NT2/D1 (cell line): ENCODE results near the gene SLC24A4.
"Not testable (repeated sequence)": the region's sequence is repeated elsewhere in the genome, so short reads cannot be mapped to it uniquely, and the experiment has no call there.

Source experiments
- DNase-seq: peaks from one replicate; pipeline ENCODE4 v3.0.0-alpha.2; 2011; ENCODE audit warnings: low read depth, low spot score
- H3K27me3 ChIP-seq: 2 replicates; pipeline ENCODE4 v1.6.0; 2011; ENCODE audit warnings: mild to moderate bottlenecking; ENCODE audit not compliant: insufficient read length, insufficient read depth
- H3K36me3 ChIP-seq: 2 replicates; pipeline ENCODE4 v1.6.1; 2011; ENCODE audit warnings: mild to moderate bottlenecking, low read length, mixed read lengths; ENCODE audit not compliant: insufficient read depth, insufficient read length
- H3K4me1 ChIP-seq: 2 replicates; pipeline ENCODE4 v1.5.1; 2011; ENCODE audit not compliant: insufficient read depth, insufficient read length
- H3K4me3 ChIP-seq: 2 replicates; pipeline ENCODE4 v1.5.1; 2011; ENCODE audit warnings: low read depth; ENCODE audit not compliant: insufficient read length
- H3K9ac ChIP-seq: 2 replicates; pipeline ENCODE4 v1.6.0; 2011; ENCODE audit warnings: low read depth; ENCODE audit not compliant: insufficient read length
- H3K9me3 ChIP-seq: 2 replicates; pipeline ENCODE4 v1.5.1; 2011; ENCODE audit warnings: mild to moderate bottlenecking, low read length; ENCODE audit not compliant: insufficient read depth
- SUZ12 ChIP-seq: IDR thresholded peaks from 2 replicates; pipeline ENCODE4 v1.6.1; 2011; ENCODE audit not compliant: insufficient read length, insufficient read depth; ENCODE audit errors: extremely low read depth
- YY1 ChIP-seq: IDR thresholded peaks from 2 replicates; pipeline ENCODE4 v1.6.1; 2011; ENCODE audit not compliant: insufficient read length, insufficient read depth
- ZNF274 ChIP-seq: IDR thresholded peaks from 2 replicates; pipeline ENCODE4 v1.6.1; 2011; ENCODE audit warnings: mild to moderate bottlenecking, low read depth, low read length

SLC24A4 gene

GRCh38 chr14:92392711-92393110 is 69.7 kb downstream of the SLC24A4 start:
- Histone ChIP-seq H3K27me3 (no peaks in the 10 kb centered on the region), H3K9ac (no peak overlapping the region), H3K36me3 (no peaks in the 10 kb centered on the region), H3K9me3 (no peaks in the 10 kb centered on the region), H3K4me1 (peaks cover 11% of the 10 kb centered on the region), H3K4me3 (no peak overlapping the region)
- TF ChIP-seq SUZ12, result no peak
- TF ChIP-seq YY1, result no peak
- no peak for TF ChIP-seq ZNF274
- DNase-seq, result no peak

DNA sequence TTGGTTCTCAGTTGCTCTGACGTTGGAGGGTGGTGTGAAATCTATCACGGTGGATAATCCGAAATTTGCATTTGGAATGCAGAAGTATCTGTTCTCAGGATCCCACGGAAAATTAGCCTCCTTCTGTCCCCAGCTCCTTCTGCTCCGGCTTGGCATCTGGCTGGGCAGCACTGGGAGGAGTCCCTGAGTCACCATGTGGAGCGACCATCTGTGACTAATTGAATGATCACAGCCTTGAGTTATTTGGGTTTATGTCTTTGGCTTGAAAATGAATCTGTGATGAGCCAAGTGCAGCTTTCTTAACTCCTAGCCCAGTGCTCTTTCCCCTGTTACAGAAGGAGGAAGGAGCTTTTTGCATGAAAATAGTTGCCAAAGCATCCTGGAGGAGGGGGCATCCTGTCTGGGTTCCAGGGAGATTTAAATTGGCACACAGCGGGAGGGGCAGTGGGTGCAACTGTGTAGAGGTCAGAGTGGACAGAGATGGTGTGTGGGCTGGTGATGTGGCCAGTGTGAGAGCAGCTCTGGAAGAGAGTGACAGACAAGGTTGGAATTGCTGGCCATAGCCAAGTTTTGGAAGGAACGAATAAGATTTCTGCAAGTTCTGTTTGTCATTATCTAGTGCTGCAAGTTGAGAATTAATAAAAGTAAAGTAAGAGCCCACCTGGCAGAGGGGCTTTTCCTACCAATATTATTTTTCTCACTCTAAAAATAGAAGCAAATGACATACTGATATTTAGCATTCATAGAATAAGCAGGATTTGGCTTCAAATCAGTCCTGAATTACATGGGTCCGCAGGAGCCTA is 74.4 kb downstream of the SLC24A4 start:
- H3K9me3 ChIP-seq, result no peaks in the 10 kb centered on the region
- TF ChIP-seq YY1, result no peak
- TF ChIP-seq ZNF274, result no peak
- no peak for TF ChIP-seq SUZ12
- H3K4me1 ChIP-seq, result peaks cover 11% of the 10 kb centered on the region
- H3K27me3 ChIP-seq, result no peaks in the 10 kb centered on the region
- no peak overlapping the region for H3K4me3 ChIP-seq
- no peak for DNase-seq
- no peak overlapping the region for H3K9ac ChIP-seq
- no peaks in the 10 kb centered on the region for H3K36me3 ChIP-seq

DNA sequence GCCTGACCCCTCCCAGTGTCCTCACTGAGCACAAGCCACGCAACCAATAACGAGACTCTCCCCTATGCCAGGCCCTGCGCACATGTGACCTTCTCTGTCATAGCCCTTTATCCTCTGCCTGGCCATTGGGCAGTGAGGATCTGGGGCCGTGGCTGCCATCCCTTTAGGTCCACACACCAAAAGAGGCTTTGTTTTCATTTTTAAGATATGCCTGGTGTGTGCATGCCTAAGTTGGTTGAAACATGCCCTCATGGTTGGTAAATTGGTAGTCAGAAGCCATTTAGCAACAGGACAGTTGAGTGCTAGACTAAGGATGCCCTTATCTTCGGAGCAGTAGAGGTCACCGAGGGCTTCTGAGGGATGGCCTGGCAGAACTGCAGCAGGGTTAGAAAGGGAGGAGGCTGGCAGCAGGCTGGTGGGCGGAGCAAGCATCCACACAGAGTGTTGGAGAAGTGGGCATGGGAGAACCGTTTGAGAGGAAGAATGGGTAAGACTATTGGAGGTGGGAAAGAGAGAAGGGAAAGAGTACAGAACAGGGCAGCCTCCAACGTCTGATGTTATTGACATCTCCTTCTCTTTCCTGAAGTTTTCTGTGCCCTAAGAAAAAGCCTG is 75.1 kb downstream of the SLC24A4 start:
- H3K9ac ChIP-seq, result no peak overlapping the region
- H3K4me1 ChIP-seq, result peaks cover 11% of the 10 kb centered on the region
- DNase-seq, result no peak
- no peak overlapping the region for H3K4me3 ChIP-seq
- peaks cover 4% of the 10 kb centered on the region; the same call in 1 of the 2 replicates for H3K9me3 ChIP-seq
- H3K27me3 ChIP-seq, result no peaks in the 10 kb centered on the region
- no peaks in the 10 kb centered on the region for H3K36me3 ChIP-seq
- TF ChIP-seq YY1 (no peak), SUZ12 (no peak), ZNF274 (no peak)

DNA sequence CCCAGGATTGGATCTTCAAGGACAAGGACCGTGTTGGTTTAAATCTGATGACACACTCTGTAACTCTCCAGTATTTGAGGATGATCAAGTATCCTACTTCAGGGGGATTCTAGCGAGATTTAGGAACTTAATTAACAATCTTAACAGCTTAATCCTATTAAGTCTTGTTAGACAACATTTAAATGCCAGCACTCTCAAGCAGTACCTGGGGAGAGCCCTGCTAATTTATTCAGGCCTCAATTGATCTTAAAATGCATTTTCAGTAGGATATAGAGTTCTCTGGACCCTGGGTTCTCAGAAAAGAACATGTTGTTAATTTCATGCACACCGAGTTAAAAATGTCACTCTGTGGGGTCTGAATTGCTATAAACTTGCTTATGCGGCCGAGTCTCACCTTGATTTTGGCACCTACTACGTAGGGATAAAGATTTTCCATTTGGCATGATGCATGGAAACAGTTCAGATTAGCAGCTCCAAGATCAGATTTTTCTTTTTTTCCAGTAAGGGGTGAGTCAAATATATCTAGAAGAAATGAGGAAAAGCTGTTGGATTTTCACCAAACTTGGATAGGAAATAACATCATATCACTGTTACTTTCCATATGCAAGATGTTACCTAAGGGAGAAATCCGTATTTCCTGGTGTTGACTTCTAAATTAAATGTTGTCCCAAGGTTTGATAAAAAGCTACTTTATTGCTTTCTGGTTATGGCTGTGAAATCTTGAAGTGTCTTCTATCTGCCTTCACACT is 76.1 kb downstream of the SLC24A4 start:
- DNase-seq, result no peak
- Histone ChIP-seq H3K9ac (no peak overlapping the region), H3K36me3 (no peaks in the 10 kb centered on the region), H3K9me3 (peaks cover 4% of the 10 kb centered on the region; the same call in 1 of the 2 replicates), H3K4me1 (peaks cover 11% of the 10 kb centered on the region), H3K27me3 (no peaks in the 10 kb centered on the region), H3K4me3 (no peak overlapping the region)
- TF ChIP-seq ZNF274, result no peak
- TF ChIP-seq SUZ12, result no peak
- no peak for TF ChIP-seq YY1

DNA sequence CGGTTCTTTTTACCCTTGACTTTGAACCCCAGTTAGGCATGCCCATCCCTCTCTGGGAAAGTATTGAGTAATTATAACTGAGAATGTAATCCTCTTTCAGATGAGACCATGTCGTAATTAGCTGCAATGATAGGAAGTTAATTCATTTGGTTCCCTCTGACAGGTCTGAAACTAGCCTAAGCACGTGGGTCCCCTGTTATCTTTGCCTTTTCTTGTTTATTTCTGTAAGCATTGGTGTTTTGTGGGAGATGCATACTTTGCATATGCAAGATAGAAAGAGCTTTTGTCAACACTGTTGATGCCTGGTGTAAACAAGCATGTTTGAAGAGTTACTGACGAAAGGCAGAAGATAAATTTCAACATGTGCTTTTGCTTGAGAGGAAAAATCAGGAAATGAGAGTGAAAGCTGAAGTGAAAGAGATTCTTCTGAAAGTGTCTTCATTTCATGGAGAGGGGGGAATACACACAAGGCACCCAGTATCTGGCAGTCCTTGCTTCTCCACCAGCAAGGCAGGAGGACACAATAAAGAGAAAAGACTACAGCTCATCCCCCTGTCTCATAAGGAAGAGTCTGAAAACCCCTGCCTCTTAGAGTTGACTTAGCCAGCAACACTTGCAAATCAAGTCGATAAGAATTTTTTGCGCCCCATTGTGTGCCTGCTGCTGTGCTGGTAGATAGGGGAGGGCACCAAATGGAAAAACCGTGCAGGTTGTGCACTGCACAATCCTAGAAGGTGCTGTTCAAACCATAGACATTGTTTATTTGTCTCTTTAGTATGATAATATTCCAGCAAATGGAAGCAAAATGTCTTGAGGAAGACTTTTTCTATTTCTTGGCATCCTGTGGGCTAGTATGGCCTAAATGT is 77.8 kb downstream of the SLC24A4 start:
- DNase-seq, result no peak

DNA sequence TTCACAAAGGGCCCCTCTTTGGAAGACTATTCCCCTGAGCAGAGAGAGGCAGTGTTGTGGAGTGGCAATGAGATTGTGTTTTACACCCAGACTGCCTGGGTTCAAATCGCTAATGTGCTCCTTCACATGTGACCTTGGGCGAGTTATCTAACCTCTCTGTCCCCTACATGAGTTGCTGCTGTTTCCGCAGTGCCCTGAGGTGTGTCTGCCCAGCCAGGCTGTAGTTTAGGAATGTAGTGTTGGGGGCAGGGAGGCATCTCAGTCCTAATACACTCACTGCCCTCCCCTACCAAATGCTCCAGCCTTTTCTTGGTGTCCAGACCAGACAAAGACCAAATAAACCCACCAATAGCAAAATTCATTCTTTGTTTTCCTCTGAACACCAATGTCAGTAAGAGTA is 78.6 kb downstream of the SLC24A4 start:
- peak overlapping the region; percentile 17 for H3K9ac ChIP-seq
- peaks cover 22% of the 10 kb centered on the region for H3K9me3 ChIP-seq
- H3K4me3 ChIP-seq, result no peak overlapping the region
- H3K27me3 ChIP-seq, result no peaks in the 10 kb centered on the region
- peaks cover 9% of the 10 kb centered on the region for H3K4me1 ChIP-seq
- H3K36me3 ChIP-seq, result no peaks in the 10 kb centered on the region
- no peak for DNase-seq
- no peak for TF ChIP-seq SUZ12
- TF ChIP-seq ZNF274, result no peak
- TF ChIP-seq YY1, result no peak

More for the DNA sequence above, 77.8 kb downstream of the SLC24A4 start:
- no peak overlapping the region for H3K4me3 ChIP-seq
- TF ChIP-seq ZNF274, result no peak
- peaks cover 14% of the 10 kb centered on the region; the same call in 1 of the 2 replicates for H3K9me3 ChIP-seq
- no peaks in the 10 kb centered on the region for H3K27me3 ChIP-seq
- peak overlapping the region; percentile 17 for H3K9ac ChIP-seq
- peaks cover 9% of the 10 kb centered on the region for H3K4me1 ChIP-seq
- H3K36me3 ChIP-seq, result no peaks in the 10 kb centered on the region

DNA sequence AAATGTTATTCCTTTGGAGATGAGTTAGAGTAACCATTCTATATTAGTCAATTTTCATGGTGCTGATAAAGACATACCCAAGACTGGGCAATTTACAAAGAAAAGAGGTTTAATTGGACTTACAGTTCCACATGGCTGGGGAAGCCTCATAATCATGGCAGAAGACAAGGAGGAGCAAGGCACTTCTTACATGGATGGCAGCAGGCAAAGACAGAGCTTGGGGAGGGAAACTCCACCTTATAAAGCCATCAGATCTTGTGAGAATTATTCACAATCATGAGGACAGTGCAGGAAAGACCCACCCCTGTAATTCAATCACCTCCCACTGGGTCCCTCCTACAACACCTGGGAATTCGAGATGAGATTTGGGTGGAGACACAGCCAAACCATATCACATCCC is 79.5 kb downstream of the SLC24A4 start:
- not testable (repeated sequence) for H3K4me3 ChIP-seq, H3K36me3 ChIP-seq, DNase-seq, H3K27me3 ChIP-seq, H3K9ac ChIP-seq, H3K4me1 ChIP-seq
- H3K9me3 ChIP-seq, result peaks cover 28% of the 10 kb centered on the region
